H1 (cell line): ENCODE results near the gene PSMD12.

Experiments
- CTCF ChIP-seq, 3 experiments: IDR thresholded peaks; 1 replicate in 2 of 3; 2 replicates in 1 of 3; pipeline versions ENCODE4 v1.5.1 to v1.6.1; 2011; ENCODE audit warnings: low read length in 3 of 3, mild to moderate bottlenecking in 3 of 3, inconsistent platforms in 2 of 3, low read depth in 1 of 3, moderate library complexity in 1 of 3; ENCODE audit not compliant: insufficient read depth in 1 of 3; ENCODE audit errors: control extremely low read depth in 1 of 3
- EP300 ChIP-seq, 2 experiments: IDR thresholded peaks; 1 replicate in 1 of 2; 2 replicates in 1 of 2; pipeline ENCODE4 v1.6.1; 2011 to 2012; ENCODE audit warnings: low read depth in 2 of 2, low read length in 2 of 2, mild to moderate bottlenecking in 2 of 2, borderline replicate concordance in 1 of 2, inconsistent platforms in 1 of 2, moderate library complexity in 1 of 2
- HDAC2 ChIP-seq, 2 experiments: fragments of 300-600 bp in 1 of 2; sonication (generic) in 1 of 2; IDR thresholded peaks; 2 replicates each; pipeline ENCODE4 v1.6.1; 2011 to 2012; ENCODE audit warnings: low read depth in 2 of 2, low read length in 2 of 2, mild to moderate bottlenecking in 2 of 2, moderate library complexity in 2 of 2, borderline replicate concordance in 1 of 2, inconsistent platforms in 1 of 2
- JUND ChIP-seq: IDR thresholded peaks from 2 replicates; pipeline ENCODE4 v1.6.1; 2011; ENCODE audit warnings: mild to moderate bottlenecking, improper control_type of control experiment, low read length
- PHF8 ChIP-seq: fragments of 200-600 bp; sonication (generic); conservative IDR thresholded peaks from 2 replicates; pipeline ENCODE4 v1.7.1; 2012; ENCODE audit warnings: low read depth, mild to moderate bottlenecking, inconsistent platforms, low read length, moderate library complexity
- RAD21 ChIP-seq, 2 experiments: IDR thresholded peaks in 1 of 2; conservative IDR thresholded peaks in 1 of 2; 2 replicates each; pipeline ENCODE4 v1.6.1; 2011; ENCODE audit warnings: low read depth in 2 of 2, low read length in 2 of 2, improper control_type of control experiment in 1 of 2, inconsistent platforms in 1 of 2, mild to moderate bottlenecking in 1 of 2, moderate library complexity in 1 of 2
- RNF2 ChIP-seq: fragments of 200-900, 300-1000 bp; sonication (generic); IDR thresholded peaks from 2 replicates; pipeline ENCODE4 v1.7.1; 2016; ENCODE audit warnings: borderline replicate concordance, low read depth, mild to moderate bottlenecking, antibody characterized with exemption, low read length; ENCODE audit not compliant: poor library complexity, severe bottlenecking; ENCODE audit errors: missing control alignments
- SIN3A ChIP-seq, 2 experiments: IDR thresholded peaks in 1 of 2; conservative IDR thresholded peaks in 1 of 2; 2 replicates each; pipeline ENCODE4 v1.6.1; 2011 to 2012; ENCODE audit warnings: low read length in 2 of 2, improper control_type of control experiment in 1 of 2, low read depth in 1 of 2, mild to moderate bottlenecking in 1 of 2
- SP1 ChIP-seq: IDR thresholded peaks from 2 replicates; pipeline ENCODE4 v1.6.1; 2011; ENCODE audit warnings: low read depth, low read length
- YY1 ChIP-seq: IDR thresholded peaks from 2 replicates; pipeline ENCODE4 v1.6.1; 2011; ENCODE audit warnings: low read depth, mild to moderate bottlenecking, low read length
- ZNF274 ChIP-seq: IDR thresholded peaks from 2 replicates; pipeline ENCODE4 v1.7.0; 2012; ENCODE audit warnings: low read length, borderline replicate concordance; ENCODE audit errors: extremely low read depth

GRCh38 chr17:67413388-67413787 is 47.0 kb upstream of the PSMD12 start:
- TF ChIP-seq SIN3A (conservative IDR thresholded peaks at IDR 0.05 in 1 of 2, IDR thresholded peaks at IDR 0.05 in 1 of 2; ENCODE audit: low read depth in 1 of 2, low read length in 2 of 2) (no peak), JUND (no peak), RNF2 (no peak), HDAC2 (IDR thresholded peaks at IDR 0.05; ENCODE audit: borderline replicate concordance in 1 of 2, low read depth in 2 of 2, low read length in 2 of 2) (no peak), PHF8 (no peak), ZNF274 (no peak), CTCF (IDR thresholded peaks at IDR 0.05; ENCODE audit: control extremely low read depth in 1 of 3, insufficient read depth in 1 of 3, low read depth in 1 of 3, low read length in 3 of 3) (no peak), SP1 (no peak), EP300 (IDR thresholded peaks at IDR 0.05; ENCODE audit: borderline replicate concordance in 1 of 2, low read depth in 2 of 2, low read length in 2 of 2) (no peak), RAD21 (IDR thresholded peaks at IDR 0.05 in 1 of 2, conservative IDR thresholded peaks at IDR 0.05 in 1 of 2; ENCODE audit: low read depth in 2 of 2, low read length in 2 of 2) (no peak), YY1 (no peak)
